Heart right ventricle (tissue), 16 donors: Measurements from ENCODE around the gene FOXE3. TPM values are rescaled to one million over a fixed set of nuclear protein-coding genes. Genes with fewer than 3 reads are reported as not detected.

Experiments used
- ATAC-seq, 8 donors: fragments of 200-7000 bp; cut with Tn5 transposase; one replicate each; pipeline ENCODE4 v1.9.1; 2020; ENCODE audit warnings: mild to moderate bottlenecking in 8 of 8, moderate library complexity in 8 of 8, moderate number of reproducible peaks in 1 of 8
- DNase-seq, 2 donors: peaks; one replicate each; pipeline ENCODE4 v3.0.0-alpha.2; 2020
- H3K27ac ChIP-seq, 10 donors: fragments of 200-600 bp; sonication (generic) in 2 of 10; one replicate each; pipeline versions ENCODE4 v1.5.0 to v1.8.0; 2020 to 2022; ENCODE audit warnings: mild to moderate bottlenecking in 3 of 10
- H3K27me3 ChIP-seq, 7 donors: fragments of 200-600 bp; one replicate each; pipeline ENCODE4 v1.8.0; 2021 to 2022; ENCODE audit warnings: mild to moderate bottlenecking in 2 of 7
- H3K36me3 ChIP-seq, 9 donors: fragments of 200-600 bp; sonication (generic) in 1 of 9; one replicate each; pipeline versions ENCODE4 v1.5.0 to v1.8.0; 2020 to 2022; ENCODE audit warnings: mild to moderate bottlenecking in 2 of 9
- H3K4me1 ChIP-seq, 9 donors: fragments of 200-600 bp; sonication (generic) in 1 of 9; one replicate each; pipeline versions ENCODE4 v1.5.0 to v1.8.0; 2020 to 2022; ENCODE audit warnings: mild to moderate bottlenecking in 4 of 9
- H3K4me3 ChIP-seq, 10 donors: fragments of 200-600 bp; sonication (generic) in 2 of 10; one replicate each; pipeline versions ENCODE4 v1.5.0 to v1.8.0; 2020 to 2022; ENCODE audit warnings: mild to moderate bottlenecking in 7 of 10, moderate library complexity in 2 of 10
- H3K9me3 ChIP-seq, 11 donors: fragments of 200-600 bp in 10 of 11; sonication (generic) in 2 of 11; one replicate each; pipeline versions ENCODE4 v1.5.0 to v1.8.0; 2013 to 2022; ENCODE audit warnings: mild to moderate bottlenecking in 2 of 11, control low read depth in 1 of 11, moderate library complexity in 1 of 11
- CTCF ChIP-seq, 9 donors: fragments of 200-600 bp; sonication (generic) in 2 of 9; IDR thresholded peaks; one replicate each; pipeline versions ENCODE4 v1.5.0 to v1.8.0; 2021 to 2022; ENCODE audit warnings: antibody characterized with exemption in 9 of 9, mild to moderate bottlenecking in 5 of 9, moderate library complexity in 1 of 9
- WGBS, 2 donors: extraction: QIAGEN DNeasy Blood & Tissue Kit; methylation state at CpG; one replicate each; pipeline ENCODE4 v1.1.7; 2013; ENCODE audit warnings: inconsistent platforms in 1 of 2; 5-methylcytosine and 5-hydroxymethylcytosine counted together
- intact Hi-C, 10 donors: fragments of 100-400 bp; cut with DNase I; formaldehyde crosslinking; loops; one replicate each; pipeline versions ENCODE4 v1.11.1 to v1.14.2; 2022
- polyA plus RNA-seq, 2 donors: library from polyadenylated mRNA; stranded (reverse); fragments of 200-250 nt; gene quantifications; one replicate each; pipeline ENCODE4 v1.2.3, GENCODE V29; 2013
- total RNA-seq, 10 donors: library from RNA; stranded (reverse); fragmentation: NEBNext Ultra II Directional in 3 of 10; extraction: Animal tissue kit (Norgen Biotek cat#: 25700) in 3 of 10; gene quantifications; one replicate each; pipeline versions ENCODE4 v1.2.1 to v1.2.4, GENCODE V29; 2021 to 2023
- donor health status: Arrhythmogenic right ventricular cardiomyopathy.
- donor health status: ischemic (EF 13 %, LVEDD 7.1; RV severe dilation, severe dysfunction).
- donor health status: healthy with polysubstance abuse.
- donor health status: DM: no; HTN: yes; CAD: no.
- donor health status: DM: no; HTN: no; CAD: no.
- donor health status: ischemic (EF 25% LVEDD 6.9; RV normal size, moderate dysfunction).
- donor health status: ischemic (EF 25% LVEDD 5.7; RV mildly dilated, moderate dysfunction).
- donor health status: healthy.
- donor health status: DM: yes; HTN: yes; CAD: no.
- donor health status: Ischemic cardiomyopathy.
- donor health status: ischemic (EF 35%, LVEDD 5.7; RV mildly dilated, moderate dysfunction).
- donor health status: nonischemic (EF 11% LVEDD 7.7; RV severe dilation, severe dysfunction).
- donor health status: DM: yes; HTN: yes; CAD: no.
- donor health status: PGD.
- donor health status: ischemic (EF 29% LVEDD 5.4; RV normal size, mild dysfunction).
- donor health status: nonischemic (EF 23%, LVEDD 6.1; RV moderate dilation, normal function).

FOXE3 gene
- total and polyA plus RNA-seq, 12 donors, result 0.03 TPM; not detected in 11

GRCh38 chr1:47407481-47407880, 8.6 kb upstream of the FOXE3 start:
- intact Hi-C loops, result no loop called here

GRCh38 chr1:47409311-47410067, 6.6 kb upstream of the FOXE3 start:
- intact Hi-C loops, result loop anchor here in 1 of 10 donors (10.0 kb wide), 1 partner anchor 225 kb away; no protein-coding TSS in a partner anchor
- no peak overlapping the region for H3K27ac ChIP-seq
- H3K9me3 ChIP-seq, result no peaks in the 10 kb centered on the region
- DNase-seq, result peak in 1 of 2 donors; percentile 18
- TF ChIP-seq CTCF (IDR thresholded peaks at IDR 0.05), result no peak
- peaks cover 0 to 8% (median 3%) of the 10 kb centered on the region in 9 donors for H3K4me1 ChIP-seq
- 34 to 44% methylated on average over 12 of the region's 12 CpGs for WGBS, 2 donors
- no peak overlapping the region for H3K4me3 ChIP-seq
- H3K36me3 ChIP-seq, result no peaks in the 10 kb centered on the region
- peaks cover 0 to 30% (median 18%) of the 10 kb centered on the region in 7 donors for H3K27me3 ChIP-seq
- ATAC-seq, result peak in 7 of 8 donors; percentile 42 to 65 (median 56)

More at GRCh38 chr1:47407481-47407880, 8.6 kb upstream of the FOXE3 start:
- no peaks in the 10 kb centered on the region for H3K36me3 ChIP-seq
- DNase-seq (no peak), ATAC-seq (no peak)
- 93 to 96% methylated on average over 3 of the region's 3 CpGs for WGBS, 2 donors
- H3K9me3 ChIP-seq, result no peaks in the 10 kb centered on the region
- TF ChIP-seq CTCF (IDR thresholded peaks at IDR 0.05), result no peak
- peaks cover 0 to 25% (median 18%) of the 10 kb centered on the region in 7 donors for H3K27me3 ChIP-seq
- H3K27ac ChIP-seq, result no peak overlapping the region
- H3K4me3 ChIP-seq, result no peak overlapping the region
- H3K4me1 ChIP-seq, result peaks cover 0 to 8% (median 3%) of the 10 kb centered on the region in 9 donors

- 57 to 65% methylated on average over 3 of the region's 3 CpGs for WGBS, 2 donors
- intact Hi-C loops, result loop anchor here in 1 of 10 donors (10.0 kb wide), 1 partner anchor 225 kb away; no protein-coding TSS in a partner anchor
- peaks cover 0 to 36% (median 22%) of the 10 kb centered on the region in 7 donors for H3K27me3 ChIP-seq
- no peaks in the 10 kb centered on the region for H3K36me3 ChIP-seq
- no peak overlapping the region for H3K27ac ChIP-seq
- no peak overlapping the region for H3K4me3 ChIP-seq
- no peaks in the 10 kb centered on the region for H3K9me3 ChIP-seq
- ATAC-seq, result no peak
- peaks cover 0 to 8% (median 3%) of the 10 kb centered on the region in 9 donors for H3K4me1 ChIP-seq
- DNase-seq, result no peak
- no peak for TF ChIP-seq CTCF (IDR thresholded peaks at IDR 0.05)
Observed at GRCh38 chr1:47410068-47410455, 6.0 kb upstream of the FOXE3 start.

- WGBS, 2 donors, result 51 to 59% methylated on average over 2 of the region's 2 CpGs
- no peak for TF ChIP-seq CTCF (IDR thresholded peaks at IDR 0.05)
- Histone ChIP-seq H3K27ac (no peak overlapping the region), H3K4me1 (peaks cover 0 to 8% (median 3%) of the 10 kb centered on the region in 9 donors), H3K27me3 (peaks cover under 1 to 46% (median 28%) of the 10 kb centered on the region in 7 donors), H3K4me3 (no peak overlapping the region), H3K36me3 (no peaks in the 10 kb centered on the region), H3K9me3 (no peaks in the 10 kb centered on the region)
- DNase-seq (no peak), ATAC-seq (no peak)
- intact Hi-C loops, result loop anchor here in 1 of 10 donors (10.0 kb wide), 1 partner anchor 227 kb away; no protein-coding TSS in a partner anchor
Observed at GRCh38 chr1:47411436-47411835, 4.6 kb upstream of the FOXE3 start.
